Esophagus muscularis mucosa (tissue), 4 donors: Measurements from ENCODE around the gene SLC40A1.

ENCODE experiments used
- CTCF ChIP-seq, 3 experiments: fragments of 200-600 bp in 2 of 3; fragments of 450-650 bp in 1 of 3; sonication (generic) in 2 of 3; IDR thresholded peaks; one replicate each; pipeline ENCODE4 v1.5.1; 2017 to 2019; ENCODE audit warnings: antibody characterized with exemption in 3 of 3, mild to moderate bottlenecking in 2 of 3, moderate library complexity in 1 of 3
- EP300 ChIP-seq: sonication (generic); formaldehyde crosslinking; IDR thresholded peaks from one replicate; pipeline ENCODE4 v1.6.1; 2017; ENCODE audit warnings: antibody characterized with exemption
- POLR2A ChIP-seq: fragments of 450-650 bp; IDR thresholded peaks from one replicate; pipeline ENCODE4 v1.6.1; 2017; ENCODE audit warnings: antibody characterized with exemption, moderate library complexity, mild to moderate bottlenecking, low read depth

- TF ChIP-seq POLR2A = no peak
- no peak for TF ChIP-seq CTCF (IDR thresholded peaks at IDR 0.05)
- no peak for TF ChIP-seq EP300
These were observed 12.5 kb upstream of the SLC40A1 start for GRCh38 chr2:189593115-189593514.
